Suprapubic skin (tissue), 4 donors: ENCODE results near the gene RASSF4.

Experiments used
- CTCF ChIP-seq, 2 donors: fragments of 200-600 bp in 1 of 2; fragments of 450-650 bp in 1 of 2; sonication (generic) in 1 of 2; IDR thresholded peaks; one replicate each; pipeline ENCODE4 v1.5.1; 2016 to 2019; ENCODE audit warnings: antibody characterized with exemption in 2 of 2, mild to moderate bottlenecking in 1 of 2, moderate library complexity in 1 of 2
- POLR2A ChIP-seq, 2 donors: fragments of 450-650 bp; IDR thresholded peaks; one replicate each; pipeline ENCODE4 v1.6.1; 2017; ENCODE audit warnings: antibody characterized with exemption in 2 of 2, mild to moderate bottlenecking in 2 of 2, moderate library complexity in 2 of 2
- POLR2AphosphoS5 ChIP-seq, 3 donors: sonication (generic); formaldehyde crosslinking; IDR thresholded peaks; one replicate each; pipeline ENCODE4 v1.6.1; 2017; ENCODE audit warnings: antibody characterized with exemption in 3 of 3

GRCh38 chr10:45001381-45002148, 42.0 kb downstream of the RASSF4 start:
- TF ChIP-seq CTCF (IDR thresholded peaks at IDR 0.05) (no peak), POLR2A (IDR thresholded peaks at IDR 0.05) (no peak), POLR2AphosphoS5 (IDR thresholded peaks at IDR 0.05) (peak in 2 of 3 donors; percentile 18 to 48)
